Stimulated activated CD4-positive, alpha-beta T cell treated with anti-CD3 and anti-CD28 coated beads, Interleukin-1b, Interleukin-23, amount 100 ng/mL, for 1 hour (primary cell): ENCODE results near the gene ORC1.
"Not testable (repeated sequence)": the region's sequence is repeated elsewhere in the genome, so short reads cannot be mapped to it uniquely, and the experiment has no call there.

ENCODE experiments used
- DNase-seq, 2 donors: peaks; one replicate each; pipeline ENCODE4 v3.0.0-alpha.2; 2020; ENCODE audit warnings: low read depth in 2 of 2

ORC1 gene

DNA sequence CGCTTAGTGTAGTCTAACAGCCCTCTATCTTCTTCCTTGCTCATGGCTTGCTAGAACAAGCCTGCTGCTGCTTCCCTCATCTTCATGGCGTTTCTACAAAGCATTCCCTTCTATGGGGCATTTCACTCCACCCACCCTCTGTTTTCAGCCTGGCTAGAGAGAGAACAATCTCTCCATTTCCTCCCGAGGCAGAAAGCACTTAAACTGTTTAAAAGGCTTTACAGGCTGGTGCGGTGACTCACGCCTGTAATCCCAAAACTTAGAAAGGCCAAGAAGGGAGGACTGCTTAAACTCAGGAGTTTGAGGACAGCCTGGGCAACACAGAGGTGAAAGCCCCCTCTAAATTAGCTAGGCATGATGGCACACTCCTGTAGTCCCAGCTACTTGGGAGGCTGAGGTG, 17.8 kb downstream of the ORC1 start:
- DNase-seq: no peak

DNA sequence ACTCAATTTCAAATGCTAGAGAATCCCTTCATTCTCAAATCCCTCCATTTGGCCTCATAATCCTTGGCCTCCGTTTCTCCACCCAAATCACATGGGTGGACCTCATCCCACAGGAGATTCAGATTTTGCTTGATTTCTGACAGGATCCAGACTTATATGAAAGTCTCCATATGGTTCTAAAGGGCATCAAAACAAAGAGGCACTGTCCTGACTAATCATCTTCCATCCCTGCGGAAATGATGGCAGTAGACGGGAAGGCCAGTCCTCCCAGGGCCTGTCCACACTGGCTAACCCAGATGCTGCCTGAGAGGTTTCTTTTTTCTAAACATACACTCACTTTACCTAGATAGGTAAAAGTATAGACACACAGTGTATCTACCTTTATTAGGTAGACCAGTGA, 18.8 kb downstream of the ORC1 start:
- no peak for DNase-seq

DNA sequence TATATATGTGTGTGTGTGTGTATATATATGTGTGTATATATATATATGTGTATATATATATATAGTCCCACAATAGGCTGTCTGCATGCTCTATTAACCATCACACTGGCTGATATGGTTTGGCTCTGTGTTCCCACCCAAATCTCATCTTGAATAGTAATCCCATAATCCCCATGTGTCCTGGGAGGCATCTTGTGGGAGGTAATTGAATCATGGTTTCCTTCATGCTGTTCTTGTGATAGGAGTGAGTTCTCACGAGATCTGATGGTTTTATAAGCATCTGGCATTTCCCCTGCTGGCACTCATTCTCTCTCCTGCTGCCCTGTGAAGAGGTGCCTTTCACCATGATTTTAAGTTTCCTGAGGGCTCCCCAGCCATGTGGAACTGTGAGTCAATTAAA, 34.4 kb downstream of the ORC1 start:
- not testable (repeated sequence) for DNase-seq

DNA sequence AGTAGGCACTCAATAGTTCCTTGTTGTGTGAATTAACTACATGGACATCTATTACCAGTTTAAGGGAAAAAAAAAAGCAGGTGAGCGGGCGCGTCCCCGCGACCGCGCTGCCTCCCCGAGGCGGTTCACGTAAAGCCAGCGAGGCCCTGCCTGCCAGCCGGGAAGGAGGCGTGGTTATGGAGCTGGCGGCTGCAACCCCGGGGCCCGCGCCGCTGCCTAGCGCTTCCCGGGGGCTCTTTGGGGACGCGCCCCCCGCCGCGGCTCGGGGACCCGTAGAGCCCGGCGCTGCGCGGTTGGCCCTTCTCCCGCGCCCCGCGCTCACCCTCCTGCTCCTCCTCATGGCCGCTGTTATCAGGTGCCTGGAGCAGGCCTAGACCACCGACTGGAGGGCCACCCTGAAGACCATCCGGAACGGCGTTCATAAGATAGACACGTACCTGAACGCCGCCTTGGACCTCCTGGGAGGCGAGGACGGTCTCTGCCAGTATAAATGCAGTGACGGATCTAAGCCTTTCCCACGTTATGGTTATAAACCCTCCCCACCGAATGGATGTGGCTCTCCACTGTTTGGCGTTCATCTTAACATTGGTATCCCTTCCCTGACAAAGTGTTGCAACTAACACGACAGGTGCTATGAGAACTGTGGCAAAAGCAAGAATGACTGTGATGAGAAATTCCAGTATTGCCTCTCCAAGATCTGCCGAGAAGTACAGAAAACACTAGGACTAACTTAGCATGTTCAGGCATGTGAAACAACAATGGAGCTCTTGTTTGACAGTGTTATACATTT, 35.6 kb downstream of the ORC1 start:
- DNase-seq: peak in 1 of 2 donors; percentile 17

DNA sequence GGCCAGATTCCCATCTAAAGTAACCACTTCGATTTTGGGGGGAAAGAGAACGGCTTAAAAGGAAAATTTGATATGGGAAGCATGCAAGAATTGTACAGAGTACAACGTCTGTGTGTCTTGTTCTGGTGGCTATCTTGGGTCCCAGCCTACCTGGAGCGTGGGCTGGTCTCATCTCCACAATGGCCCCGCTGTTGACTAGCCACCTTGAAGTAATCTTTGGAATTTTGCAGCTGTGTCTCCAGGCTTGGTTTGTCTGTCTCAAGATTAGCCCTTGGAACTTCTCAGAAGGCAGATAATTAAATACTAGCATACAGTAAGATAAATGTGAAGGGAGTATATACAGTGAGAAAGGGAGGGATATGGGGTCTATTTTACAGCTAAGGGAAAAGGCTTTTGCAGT, 37.0 kb downstream of the ORC1 start:
- no peak for DNase-seq

DNA sequence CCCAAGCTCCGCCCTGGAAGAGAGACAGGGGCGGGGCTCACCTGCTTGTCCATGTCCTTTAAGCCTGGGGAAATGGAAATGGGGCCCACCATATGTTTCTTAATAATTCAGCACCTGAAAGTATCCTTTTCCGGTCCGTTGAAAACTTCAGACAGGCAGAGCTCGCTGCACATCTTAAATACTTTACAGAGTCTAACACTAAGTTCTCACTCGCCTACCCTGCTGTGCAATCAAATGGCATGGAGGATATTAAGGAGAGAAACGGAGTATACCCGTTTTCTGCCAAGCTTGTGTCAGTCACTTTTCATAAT, 37.8 kb downstream of the ORC1 start:
- no peak for DNase-seq

DNA sequence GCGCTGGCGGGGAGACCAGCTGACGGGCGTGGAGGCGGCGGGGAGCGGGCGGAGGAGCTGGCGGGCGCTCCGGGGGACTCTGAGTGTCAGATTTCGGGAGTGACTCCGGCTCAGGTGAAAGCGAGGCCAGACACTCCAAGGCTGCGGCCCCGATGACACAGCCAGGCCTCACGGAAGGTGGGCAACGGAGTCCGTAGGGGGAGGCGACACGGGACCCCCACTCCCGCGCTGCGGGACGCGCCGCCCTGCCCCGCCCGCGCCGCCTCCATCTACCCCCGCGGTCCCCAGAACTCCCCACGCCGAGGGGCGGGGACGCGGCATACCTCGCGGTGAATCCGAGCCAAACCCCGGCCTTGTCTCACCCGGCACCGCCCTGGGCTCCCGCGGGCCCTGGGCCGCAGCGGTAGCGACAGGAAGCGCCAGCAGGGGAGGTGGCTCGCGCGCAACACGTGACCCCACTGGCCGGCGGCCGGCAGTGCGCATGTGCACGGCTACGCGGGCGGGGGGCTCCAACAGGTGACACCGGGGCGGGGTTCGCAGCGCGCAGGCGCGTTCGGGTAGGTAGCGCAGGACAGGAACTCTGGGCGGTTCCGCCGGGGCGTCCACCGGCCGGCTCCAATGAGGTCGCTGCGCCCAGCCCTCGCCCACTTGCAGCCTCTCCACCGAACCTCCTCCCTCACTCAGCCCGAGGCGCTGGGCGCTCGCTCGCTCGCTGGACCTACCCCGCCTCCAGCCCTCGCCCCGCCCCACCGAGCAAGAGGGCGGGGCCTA, 38.3 kb downstream of the ORC1 start, which contains the start of gene CC2D1B:
CC2D1B (minus strand) TSS at position 460 of the 771 bp plus-strand sequence. CDS start 1,585 bp downstream, outside the sequence.
- peak; percentile 98 to 99 for DNase-seq

DNA sequence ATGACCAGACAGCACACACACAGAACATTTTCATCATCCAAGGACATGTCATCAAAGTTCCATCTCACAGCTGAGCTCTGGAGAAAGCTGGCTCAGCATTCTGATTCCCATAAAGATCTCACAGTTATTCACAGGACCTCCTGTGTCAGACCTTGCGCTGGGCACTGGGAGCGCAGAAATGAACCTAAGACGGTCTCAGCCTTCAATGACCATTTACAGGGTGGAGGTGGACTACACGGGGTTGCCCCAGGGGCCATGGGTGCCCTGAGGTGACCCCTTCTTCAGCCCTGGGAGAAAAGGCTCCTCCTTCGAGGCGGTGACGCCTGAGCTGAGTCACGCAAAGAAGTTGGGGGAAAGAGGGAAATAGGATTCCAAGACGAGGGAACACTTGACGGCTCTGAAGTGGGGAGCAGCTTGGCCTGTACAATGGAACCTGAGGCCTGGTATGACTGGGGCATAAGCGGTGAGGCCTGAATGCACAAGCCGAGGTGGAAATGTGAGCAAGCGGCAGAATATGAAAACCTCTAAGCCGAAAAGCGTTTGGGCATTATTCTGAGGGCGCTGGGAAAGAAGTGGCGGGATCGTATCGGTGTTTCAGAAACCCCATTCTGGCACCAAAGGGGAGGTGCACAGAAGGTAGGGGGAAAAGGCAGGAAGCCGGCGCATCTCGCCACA, 39.0 kb downstream of the ORC1 start:
- DNase-seq: no peak

DNA sequence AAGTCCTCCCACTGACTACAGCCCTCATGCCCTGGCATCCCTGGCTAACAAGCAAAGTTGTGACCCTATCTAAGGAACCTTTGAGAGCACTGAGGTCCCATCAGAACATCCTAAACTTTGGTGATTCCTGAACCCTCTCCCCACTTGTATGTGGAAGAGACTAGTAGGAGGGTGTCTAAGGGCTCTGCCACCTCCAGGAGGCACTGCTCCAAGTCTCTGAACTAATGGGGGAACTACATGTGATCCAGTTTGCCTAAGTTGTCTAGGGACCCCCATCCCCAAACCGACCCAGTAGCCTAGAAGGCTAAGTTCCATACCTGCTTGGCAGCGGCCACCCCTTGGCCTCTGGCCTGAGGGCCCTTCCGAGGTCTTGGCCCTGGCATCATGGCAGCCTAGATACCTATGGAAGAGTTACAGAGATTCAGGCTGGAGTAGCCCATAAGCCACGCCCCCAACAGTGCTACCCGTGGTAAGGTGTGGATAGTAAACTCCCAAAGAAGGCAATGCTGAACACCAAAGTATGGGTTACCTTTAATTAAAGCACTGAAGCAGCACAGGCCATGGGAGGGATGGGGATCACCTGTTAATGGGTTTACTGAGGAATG, 39.9 kb downstream of the ORC1 start:
- DNase-seq: no peak

DNA sequence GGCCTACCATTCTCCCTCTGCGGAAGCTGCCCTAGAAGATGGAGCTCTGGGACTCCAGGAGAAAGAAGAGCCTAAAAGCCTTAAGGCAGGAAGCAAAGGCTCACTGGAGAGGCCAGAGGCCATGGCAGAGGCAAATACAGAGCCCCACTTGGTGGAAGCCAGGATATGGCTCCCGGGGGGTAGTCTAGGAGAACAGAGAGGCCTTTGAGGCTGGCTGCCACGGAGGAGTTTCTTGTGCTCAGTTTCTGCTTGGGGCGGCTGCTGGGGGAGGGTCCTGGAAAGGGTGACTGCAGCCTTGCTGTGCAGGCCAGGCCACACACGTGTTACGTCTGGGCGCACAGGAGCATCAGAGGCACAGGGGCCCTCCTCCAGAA, 43.6 kb downstream of the ORC1 start:
- DNase-seq: no peak

DNA sequence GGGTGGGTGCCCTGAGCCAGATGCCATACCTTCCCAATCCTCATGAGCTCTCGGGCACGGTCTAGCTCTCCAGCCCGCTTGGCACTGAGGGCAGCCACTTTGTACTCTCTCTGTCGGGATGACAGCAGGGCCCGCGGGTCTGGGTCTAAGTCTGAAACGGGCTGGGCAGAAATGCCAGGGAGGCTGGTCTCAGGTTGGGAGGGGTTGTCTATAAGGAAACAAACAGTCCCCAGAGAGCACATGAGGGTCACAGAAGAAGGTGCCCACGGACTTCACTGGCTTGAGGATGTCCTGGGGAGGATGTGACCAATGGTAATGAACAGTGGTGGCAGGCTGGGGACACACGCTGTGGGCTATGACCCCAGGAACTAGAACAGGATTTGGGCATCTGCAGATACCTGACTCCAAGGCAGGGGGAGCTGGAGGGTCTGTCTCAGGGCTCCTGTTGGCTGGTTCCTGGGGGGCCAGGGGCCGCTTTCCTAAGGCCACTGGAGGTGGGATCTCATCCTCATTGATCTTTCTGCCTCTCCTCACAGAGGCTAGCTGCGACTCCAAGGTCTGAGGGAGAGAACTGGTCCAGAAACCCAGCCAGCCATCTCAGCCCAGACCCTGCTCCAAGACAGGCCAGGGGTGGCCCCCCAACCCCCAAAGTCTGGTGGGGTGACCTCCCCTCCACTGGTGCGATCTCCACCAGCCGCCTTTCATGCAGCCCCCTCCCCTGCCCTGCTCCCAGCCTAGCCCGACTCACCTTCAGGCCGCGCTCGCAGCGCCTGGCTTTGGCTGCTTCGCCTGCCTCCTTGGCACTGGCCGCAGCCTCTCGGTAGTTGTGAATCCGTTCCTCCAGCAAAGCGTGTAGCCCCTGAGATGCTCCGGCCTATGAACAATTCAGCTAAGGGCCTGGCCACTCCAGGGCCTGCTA, 44.3 kb downstream of the ORC1 start:
- DNase-seq: no peak

DNA sequence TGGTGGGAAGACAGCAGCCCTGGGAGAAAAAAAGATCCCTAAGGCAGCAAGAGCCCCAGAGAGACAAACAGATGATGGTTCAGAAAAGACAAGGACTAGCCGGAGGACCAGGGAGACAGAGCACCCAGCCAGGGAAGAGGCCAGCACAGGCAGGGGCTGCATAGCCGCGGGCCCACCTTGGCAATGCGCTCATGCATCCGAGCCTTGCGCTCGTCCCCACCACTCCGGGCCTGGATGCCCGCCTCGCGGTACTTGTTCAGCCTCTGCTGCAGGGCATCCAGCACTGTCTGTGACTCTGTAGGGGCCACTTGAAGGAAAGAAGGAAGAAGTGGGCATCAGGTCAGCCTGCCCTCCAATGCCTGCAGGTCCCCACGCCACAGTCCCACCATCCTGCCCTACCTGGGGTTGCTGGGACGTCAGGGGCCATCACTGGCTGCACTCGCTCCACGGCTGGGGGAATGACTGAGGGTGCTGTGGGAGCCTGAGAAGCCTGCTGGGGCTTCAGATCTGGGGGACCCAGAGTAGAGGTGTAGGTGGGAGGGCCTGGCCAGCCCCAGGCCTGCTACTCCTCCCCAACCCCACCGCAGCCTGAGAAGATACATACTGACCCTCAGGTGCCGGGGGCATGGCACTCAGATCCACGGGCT, 45.2 kb downstream of the ORC1 start:
- DNase-seq: no peak

DNA sequence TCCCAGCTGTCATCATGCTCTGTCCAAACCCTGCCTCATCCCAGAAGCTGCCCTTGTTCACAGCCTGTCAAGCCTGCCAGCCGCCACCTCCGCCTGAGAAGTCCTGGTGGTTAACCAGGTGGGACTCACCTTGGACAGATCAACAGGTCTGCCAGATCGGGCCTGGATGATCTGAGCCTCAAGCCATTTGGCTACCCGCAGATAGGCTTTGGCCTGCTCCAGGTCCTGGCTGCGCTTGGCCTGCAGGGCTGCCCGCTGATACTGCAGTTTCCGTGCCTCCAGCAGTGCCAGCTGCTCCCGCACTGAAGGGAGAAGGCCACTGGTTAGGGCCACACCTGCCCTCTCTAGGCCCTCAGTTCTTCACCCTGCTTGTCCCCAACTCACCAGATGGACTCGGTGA, 46.8 kb downstream of the ORC1 start:
- DNase-seq: no peak

DNA sequence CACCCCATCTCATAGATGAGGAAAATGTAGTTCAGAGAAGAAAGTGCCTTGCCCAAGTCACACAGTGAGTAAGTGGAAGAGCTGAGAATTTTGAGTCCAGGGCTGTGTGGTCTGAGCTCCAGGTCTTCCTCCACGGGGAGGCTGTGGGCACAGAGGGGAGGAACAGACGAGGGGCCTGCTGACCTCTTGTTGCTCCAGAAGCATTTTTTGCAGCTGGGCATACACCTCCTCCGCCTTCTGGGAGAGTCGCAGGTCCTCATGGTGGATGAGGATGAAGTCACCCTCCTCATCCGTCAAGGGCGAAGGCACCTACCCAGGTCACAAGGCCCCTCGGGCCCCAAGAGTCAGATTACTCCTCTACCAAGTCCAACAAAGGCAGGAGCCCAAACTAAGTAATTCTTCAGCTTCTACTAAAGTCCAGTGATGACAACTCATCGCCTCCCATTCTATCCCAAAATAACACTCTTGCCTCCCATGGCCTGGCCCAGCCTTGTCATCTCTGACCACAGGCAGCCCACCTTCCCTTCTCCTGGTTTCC, 47.3 kb downstream of the ORC1 start:
- no peak for DNase-seq

DNA sequence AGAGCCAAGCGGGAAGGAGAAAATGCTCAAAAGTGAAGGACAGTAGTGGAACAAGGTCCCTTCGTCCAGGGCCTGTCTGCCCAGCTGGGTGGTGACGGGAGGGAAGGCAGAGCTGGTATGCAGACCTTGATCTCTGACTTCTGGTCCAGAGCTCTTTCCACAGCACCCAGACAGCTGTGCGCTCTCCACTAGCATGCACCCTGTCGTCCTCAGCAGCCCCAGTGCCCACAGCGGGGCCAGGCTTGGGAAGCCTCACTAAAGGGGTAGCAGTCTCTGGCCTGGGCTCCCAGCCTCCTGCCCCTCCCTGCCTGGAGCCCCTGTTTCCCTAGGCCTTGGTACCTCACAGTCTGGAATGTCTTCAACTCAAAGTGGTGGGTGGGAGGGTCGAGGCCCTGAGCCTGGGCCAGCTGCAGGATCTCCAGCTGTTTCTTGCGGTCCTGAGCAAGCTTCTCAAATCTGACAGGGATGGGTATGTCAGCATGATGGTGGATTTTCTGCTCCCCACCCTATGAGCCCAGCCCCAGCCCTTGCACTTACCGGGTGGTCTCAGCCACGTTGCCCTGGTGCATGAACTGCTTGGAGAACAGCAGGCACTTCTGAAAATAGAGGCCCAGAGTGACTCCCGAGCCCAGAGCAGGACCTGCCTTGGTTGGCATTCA, 48.2 kb downstream of the ORC1 start:
- no peak for DNase-seq

DNA sequence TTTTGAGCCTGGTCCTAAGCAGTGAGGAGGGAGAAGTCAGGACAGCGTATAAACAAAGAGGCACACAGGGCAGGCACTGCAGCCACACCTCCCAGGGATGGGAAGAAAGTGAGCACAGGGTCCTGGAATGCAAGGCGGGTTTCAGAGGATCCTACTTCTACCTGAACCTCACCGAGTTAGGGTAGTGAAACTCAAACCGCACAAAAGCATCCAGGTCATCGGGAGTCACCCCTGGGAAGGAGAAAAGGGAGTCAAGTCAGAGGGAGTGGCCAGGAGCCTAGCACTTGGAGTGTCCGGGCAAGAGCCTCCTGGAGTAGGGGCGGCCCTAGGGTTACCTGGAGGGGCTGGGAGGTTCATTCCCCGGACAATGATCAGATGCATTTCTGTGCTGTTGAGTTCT, 48.8 kb downstream of the ORC1 start:
- no peak for DNase-seq

DNA sequence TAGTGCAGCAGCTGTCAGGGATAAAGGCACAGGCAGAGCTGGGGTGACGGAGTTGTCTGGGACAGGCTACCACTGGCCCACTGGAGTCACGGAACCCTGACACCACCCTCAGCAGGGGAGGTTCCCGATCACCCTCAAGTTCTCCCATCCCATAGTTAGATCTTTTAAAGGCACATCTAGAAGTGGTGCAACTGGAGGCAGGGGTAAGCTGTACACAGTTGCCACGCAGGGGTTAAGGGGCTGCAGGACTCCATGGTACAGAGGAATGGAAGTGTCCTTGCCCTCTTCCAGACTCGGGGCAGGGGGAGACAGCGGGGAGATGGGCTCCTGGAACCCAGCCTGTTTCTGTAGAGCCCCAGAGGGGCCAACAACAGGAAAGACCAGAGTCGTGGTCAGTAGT, 51.5 kb downstream of the ORC1 start:
- DNase-seq: no peak

DNA sequence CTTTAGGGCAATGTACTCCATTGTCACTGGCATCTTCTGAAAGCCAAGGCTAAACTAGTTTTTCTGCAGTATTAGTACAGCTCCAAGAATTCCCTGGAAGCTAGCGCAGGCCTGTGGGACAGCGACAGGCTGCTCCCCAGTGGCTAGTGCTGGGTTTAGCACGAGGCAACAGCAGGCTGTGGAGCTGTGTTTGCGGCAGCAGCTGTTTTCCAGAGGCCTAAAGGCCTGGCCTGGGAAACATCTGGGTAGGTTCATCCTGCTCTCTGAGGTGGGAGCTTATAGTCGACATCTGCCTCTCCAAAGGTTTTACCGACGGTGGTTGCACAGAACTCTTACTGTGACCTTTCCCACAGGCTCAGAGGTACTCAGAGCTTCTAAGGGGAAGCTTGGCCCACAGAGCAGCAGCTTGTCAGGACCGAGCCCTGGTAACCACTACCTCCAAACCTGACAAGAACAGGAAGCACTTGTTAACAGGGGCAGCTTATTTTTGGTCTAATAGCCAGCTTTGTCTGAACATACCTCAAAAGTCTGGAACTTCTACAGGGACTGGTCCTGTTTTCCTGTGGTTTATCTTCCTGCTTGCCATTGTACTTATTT, 55.4 kb downstream of the ORC1 start:
- DNase-seq: no peak

DNA sequence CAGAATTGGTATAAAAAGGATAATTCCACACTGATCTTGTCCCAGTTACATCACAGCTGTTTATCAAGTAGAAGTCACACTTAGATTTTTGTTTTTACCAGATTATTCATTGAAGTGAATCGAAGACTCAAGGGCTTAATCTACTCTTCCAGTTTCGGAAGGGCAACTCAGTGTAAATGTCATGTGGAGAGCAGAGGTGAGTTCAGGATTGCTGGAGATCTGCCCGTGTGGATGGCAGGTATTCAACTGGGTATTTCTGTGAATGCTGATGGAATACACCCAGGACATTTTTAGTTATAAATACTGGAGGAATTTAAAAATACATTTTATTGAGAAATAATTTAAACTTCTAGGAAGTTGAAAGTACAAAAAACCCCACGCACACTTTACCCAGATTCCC, 57.6 kb downstream of the ORC1 start:
- no peak for DNase-seq

DNA sequence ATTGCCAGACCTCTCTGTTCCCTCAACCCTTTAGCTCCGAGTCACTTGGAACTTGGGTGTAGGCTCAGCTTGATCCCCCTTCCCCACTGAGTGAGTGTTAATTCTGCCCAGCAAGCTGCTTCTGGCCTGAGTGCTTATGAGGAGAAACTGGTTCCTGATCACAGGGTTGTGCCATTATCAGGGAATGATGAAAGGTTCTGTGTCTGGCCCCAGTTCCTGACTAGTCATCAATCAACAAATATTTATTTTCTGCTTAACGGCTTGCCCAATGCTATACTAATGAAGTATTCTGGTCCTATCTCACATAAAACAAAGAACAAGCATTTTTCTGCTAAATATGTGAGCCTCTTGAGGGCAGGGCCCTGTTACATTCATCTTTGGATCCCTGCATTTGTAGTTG, 59.0 kb downstream of the ORC1 start:
- DNase-seq: no peak
